ENCODE data around the gene TMCC1.

DNA sequence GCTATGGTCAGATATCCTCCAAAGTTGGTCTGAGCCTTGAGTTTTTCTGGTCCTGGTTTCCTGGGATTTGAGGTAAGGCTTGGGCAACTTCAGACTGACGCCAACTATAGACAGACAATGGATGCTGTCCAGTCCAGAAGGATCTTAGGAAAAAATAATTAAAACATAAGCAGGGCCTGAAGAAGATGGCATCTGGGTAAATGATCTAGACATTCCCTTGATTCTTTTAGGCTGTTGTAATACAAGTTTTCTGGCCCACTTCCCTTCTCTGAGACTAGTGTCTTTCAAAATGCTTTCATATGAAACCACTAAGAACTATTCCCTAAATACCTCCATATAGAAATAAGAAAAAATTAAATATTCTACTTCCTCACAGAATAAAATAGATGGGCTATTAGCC lies 239.4 kb downstream of the TMCC1 start:
- TF ChIP-seq, protein P1, sequence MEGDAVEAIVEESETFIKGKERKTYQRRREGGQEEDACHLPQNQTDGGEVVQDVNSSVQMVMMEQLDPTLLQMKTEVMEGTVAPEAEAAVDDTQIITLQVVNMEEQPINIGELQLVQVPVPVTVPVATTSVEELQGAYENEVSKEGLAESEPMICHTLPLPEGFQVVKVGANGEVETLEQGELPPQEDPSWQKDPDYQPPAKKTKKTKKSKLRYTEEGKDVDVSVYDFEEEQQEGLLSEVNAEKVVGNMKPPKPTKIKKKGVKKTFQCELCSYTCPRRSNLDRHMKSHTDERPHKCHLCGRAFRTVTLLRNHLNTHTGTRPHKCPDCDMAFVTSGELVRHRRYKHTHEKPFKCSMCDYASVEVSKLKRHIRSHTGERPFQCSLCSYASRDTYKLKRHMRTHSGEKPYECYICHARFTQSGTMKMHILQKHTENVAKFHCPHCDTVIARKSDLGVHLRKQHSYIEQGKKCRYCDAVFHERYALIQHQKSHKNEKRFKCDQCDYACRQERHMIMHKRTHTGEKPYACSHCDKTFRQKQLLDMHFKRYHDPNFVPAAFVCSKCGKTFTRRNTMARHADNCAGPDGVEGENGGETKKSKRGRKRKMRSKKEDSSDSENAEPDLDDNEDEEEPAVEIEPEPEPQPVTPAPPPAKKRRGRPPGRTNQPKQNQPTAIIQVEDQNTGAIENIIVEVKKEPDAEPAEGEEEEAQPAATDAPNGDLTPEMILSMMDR (IDR thresholded peaks at IDR 0.05), result no peak
- TF ChIP-seq MAX (IDR thresholded peaks at IDR 0.05) (no peak), NFE2L2 (conservative IDR thresholded peaks at IDR 0.05; ENCODE audit: low read length) (no peak), EP300 (IDR thresholded peaks at IDR 0.05) (no peak), BHLHE40 (IDR thresholded peaks at IDR 0.05; ENCODE audit: low read depth, low read length) (no peak), POLR2A (IDR thresholded peaks at IDR 0.05; ENCODE audit: low read length) (no peak), JUN (IDR thresholded peaks at IDR 0.05) (no peak), KDM1A (IDR thresholded peaks at IDR 0.05; ENCODE audit: low read depth) (no peak), RFX5 (IDR thresholded peaks at IDR 0.05) (no peak), HOXA7 (CRISPR knock-in tag; IDR thresholded peaks at IDR 0.05) (no peak), MAFK (IDR thresholded peaks at IDR 0.05; ENCODE audit: partially characterized antibody) (no peak)
- TF ChIP-seq, protein P2, sequence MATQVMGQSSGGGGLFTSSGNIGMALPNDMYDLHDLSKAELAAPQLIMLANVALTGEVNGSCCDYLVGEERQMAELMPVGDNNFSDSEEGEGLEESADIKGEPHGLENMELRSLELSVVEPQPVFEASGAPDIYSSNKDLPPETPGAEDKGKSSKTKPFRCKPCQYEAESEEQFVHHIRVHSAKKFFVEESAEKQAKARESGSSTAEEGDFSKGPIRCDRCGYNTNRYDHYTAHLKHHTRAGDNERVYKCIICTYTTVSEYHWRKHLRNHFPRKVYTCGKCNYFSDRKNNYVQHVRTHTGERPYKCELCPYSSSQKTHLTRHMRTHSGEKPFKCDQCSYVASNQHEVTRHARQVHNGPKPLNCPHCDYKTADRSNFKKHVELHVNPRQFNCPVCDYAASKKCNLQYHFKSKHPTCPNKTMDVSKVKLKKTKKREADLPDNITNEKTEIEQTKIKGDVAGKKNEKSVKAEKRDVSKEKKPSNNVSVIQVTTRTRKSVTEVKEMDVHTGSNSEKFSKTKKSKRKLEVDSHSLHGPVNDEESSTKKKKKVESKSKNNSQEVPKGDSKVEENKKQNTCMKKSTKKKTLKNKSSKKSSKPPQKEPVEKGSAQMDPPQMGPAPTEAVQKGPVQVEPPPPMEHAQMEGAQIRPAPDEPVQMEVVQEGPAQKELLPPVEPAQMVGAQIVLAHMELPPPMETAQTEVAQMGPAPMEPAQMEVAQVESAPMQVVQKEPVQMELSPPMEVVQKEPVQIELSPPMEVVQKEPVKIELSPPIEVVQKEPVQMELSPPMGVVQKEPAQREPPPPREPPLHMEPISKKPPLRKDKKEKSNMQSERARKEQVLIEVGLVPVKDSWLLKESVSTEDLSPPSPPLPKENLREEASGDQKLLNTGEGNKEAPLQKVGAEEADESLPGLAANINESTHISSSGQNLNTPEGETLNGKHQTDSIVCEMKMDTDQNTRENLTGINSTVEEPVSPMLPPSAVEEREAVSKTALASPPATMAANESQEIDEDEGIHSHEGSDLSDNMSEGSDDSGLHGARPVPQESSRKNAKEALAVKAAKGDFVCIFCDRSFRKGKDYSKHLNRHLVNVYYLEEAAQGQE (IDR thresholded peaks at IDR 0.05), result no peak

Data from A549 (cell line).